Activated naive CD8-positive, alpha-beta T cell (primary cell): Measurements from ENCODE around the gene KLHDC4.

Experiments used
- H3K27ac Mint-ChIP-seq: one replicate; pipeline ENCODE4 v1.8.0; 2021; ENCODE audit warnings: mixed read lengths
- H3K27me3 Mint-ChIP-seq: one replicate; pipeline ENCODE4 v1.8.0; 2021; ENCODE audit warnings: mixed read lengths
- H3K36me3 Mint-ChIP-seq: one replicate; pipeline ENCODE4 v1.8.0; 2021; ENCODE audit warnings: mixed read lengths
- H3K4me1 Mint-ChIP-seq: one replicate; pipeline ENCODE4 v1.8.0; 2021; ENCODE audit warnings: low read depth, mixed read lengths
- H3K4me3 Mint-ChIP-seq: one replicate; pipeline ENCODE4 v1.8.0; 2021; ENCODE audit warnings: mild to moderate bottlenecking, mixed read lengths
- H3K9me3 Mint-ChIP-seq: one replicate; pipeline ENCODE4 v1.8.0; 2021; ENCODE audit warnings: low read depth, mixed read lengths

The KLHDC4 gene

GRCh38 chr16:87694441-87695125 lies 71.2 kb downstream of the KLHDC4 start:
- H3K27me3 Mint-ChIP-seq, result no peaks in the 10 kb centered on the region
- no peaks in the 10 kb centered on the region for H3K36me3 Mint-ChIP-seq
- no peaks in the 10 kb centered on the region for H3K9me3 Mint-ChIP-seq
- no peak overlapping the region for H3K27ac Mint-ChIP-seq
- no peak overlapping the region for H3K4me3 Mint-ChIP-seq
- no peaks in the 10 kb centered on the region for H3K4me1 Mint-ChIP-seq

- H3K4me3 Mint-ChIP-seq, result no peak overlapping the region
- no peak overlapping the region for H3K27ac Mint-ChIP-seq
- H3K36me3 Mint-ChIP-seq, result no peaks in the 10 kb centered on the region
- H3K9me3 Mint-ChIP-seq, result no peaks in the 10 kb centered on the region
- no peaks in the 10 kb centered on the region for H3K27me3 Mint-ChIP-seq
- no peaks in the 10 kb centered on the region for H3K4me1 Mint-ChIP-seq
These were observed 72.0 kb downstream of the KLHDC4 start for GRCh38 chr16:87693827-87694226.

GRCh38 chr16:87692756-87693155 lies 73.0 kb downstream of the KLHDC4 start:
- no peaks in the 10 kb centered on the region for H3K4me1 Mint-ChIP-seq
- peak overlapping the region; percentile 6 for H3K27ac Mint-ChIP-seq
- no peaks in the 10 kb centered on the region for H3K27me3 Mint-ChIP-seq
- H3K4me3 Mint-ChIP-seq, result no peak overlapping the region
- no peaks in the 10 kb centered on the region for H3K36me3 Mint-ChIP-seq
- no peaks in the 10 kb centered on the region for H3K9me3 Mint-ChIP-seq

DNA sequence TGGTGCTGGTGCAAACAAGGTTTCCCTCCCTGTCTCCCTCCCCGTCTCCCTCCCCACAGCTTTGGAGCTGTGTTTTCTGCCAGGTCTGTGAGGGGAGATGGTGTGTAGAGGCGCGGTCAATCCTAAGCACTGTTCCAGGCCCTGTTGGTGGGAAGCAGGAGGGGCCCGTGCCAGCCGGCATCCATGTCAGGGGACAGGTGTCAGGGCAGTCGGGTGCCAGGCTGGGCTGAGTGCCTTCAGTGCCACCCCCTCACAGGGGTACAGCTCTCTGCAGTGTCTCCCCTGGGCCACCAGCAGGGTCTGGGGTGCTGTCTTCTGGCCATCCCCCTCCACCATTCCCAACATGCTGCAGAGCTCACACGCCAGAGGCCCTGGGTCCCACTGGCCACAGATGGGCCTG lies 73.6 kb downstream of the KLHDC4 start:
- H3K27me3 Mint-ChIP-seq, result no peaks in the 10 kb centered on the region
- H3K4me1 Mint-ChIP-seq, result no peaks in the 10 kb centered on the region
- H3K4me3 Mint-ChIP-seq, result no peak overlapping the region
- no peaks in the 10 kb centered on the region for H3K9me3 Mint-ChIP-seq
- no peak overlapping the region for H3K27ac Mint-ChIP-seq
- no peaks in the 10 kb centered on the region for H3K36me3 Mint-ChIP-seq

- Mint-ChIP-seq H3K4me1 (no peaks in the 10 kb centered on the region), H3K27me3 (no peaks in the 10 kb centered on the region), H3K36me3 (no peaks in the 10 kb centered on the region), H3K9me3 (no peaks in the 10 kb centered on the region), H3K4me3 (no peak overlapping the region), H3K27ac (no peak overlapping the region)
These were observed 74.1 kb downstream of the KLHDC4 start for GRCh38 chr16:87691686-87692079.

- H3K4me3 Mint-ChIP-seq, result no peak overlapping the region
- H3K4me1 Mint-ChIP-seq, result no peaks in the 10 kb centered on the region
- no peaks in the 10 kb centered on the region for H3K9me3 Mint-ChIP-seq
- no peaks in the 10 kb centered on the region for H3K27me3 Mint-ChIP-seq
- no peaks in the 10 kb centered on the region for H3K36me3 Mint-ChIP-seq
- H3K27ac Mint-ChIP-seq, result no peak overlapping the region
These were observed 74.7 kb downstream of the KLHDC4 start for GRCh38 chr16:87690911-87691685.

DNA sequence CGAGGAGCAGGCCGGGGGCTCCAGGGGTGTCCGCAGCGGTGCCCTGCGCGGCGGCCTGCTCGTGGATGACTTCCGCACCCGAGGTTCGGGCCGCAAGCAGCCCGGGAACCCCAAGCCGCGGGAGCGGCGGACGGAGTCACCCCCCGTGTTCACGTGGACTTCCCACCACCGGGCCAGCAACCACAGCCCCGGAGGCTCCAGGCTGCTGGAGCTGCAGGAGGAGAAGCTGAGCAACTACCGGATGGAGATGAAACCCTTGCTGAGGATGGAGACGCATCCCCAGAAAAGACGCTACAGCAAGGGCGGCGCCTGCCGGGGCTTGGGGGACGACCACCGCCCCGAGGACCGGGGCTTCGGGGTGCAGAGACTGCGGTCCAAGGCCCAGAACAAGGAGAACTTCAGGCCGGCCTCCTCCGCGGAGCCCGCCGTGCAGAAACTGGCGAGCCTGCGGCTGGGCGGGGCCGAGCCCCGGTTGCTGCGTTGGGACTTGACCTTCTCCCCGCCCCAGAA lies 75.8 kb downstream of the KLHDC4 start:
- Mint-ChIP-seq H3K27ac (no peak overlapping the region), H3K4me3 (no peak overlapping the region), H3K36me3 (no peaks in the 10 kb centered on the region), H3K9me3 (no peaks in the 10 kb centered on the region), H3K4me1 (no peaks in the 10 kb centered on the region), H3K27me3 (no peaks in the 10 kb centered on the region)

GRCh38 chr16:87688876-87689815 lies 76.6 kb downstream of the KLHDC4 start:
- Mint-ChIP-seq H3K36me3 (no peaks in the 10 kb centered on the region), H3K9me3 (no peaks in the 10 kb centered on the region), H3K27ac (no peak overlapping the region), H3K4me1 (no peaks in the 10 kb centered on the region), H3K4me3 (no peak overlapping the region), H3K27me3 (no peaks in the 10 kb centered on the region)

- no peak overlapping the region for H3K27ac Mint-ChIP-seq
- H3K9me3 Mint-ChIP-seq, result no peaks in the 10 kb centered on the region
- no peaks in the 10 kb centered on the region for H3K4me1 Mint-ChIP-seq
- H3K4me3 Mint-ChIP-seq, result no peak overlapping the region
- H3K27me3 Mint-ChIP-seq, result no peaks in the 10 kb centered on the region
- no peaks in the 10 kb centered on the region for H3K36me3 Mint-ChIP-seq
These were observed 77.7 kb downstream of the KLHDC4 start for GRCh38 chr16:87687998-87688529.

DNA sequence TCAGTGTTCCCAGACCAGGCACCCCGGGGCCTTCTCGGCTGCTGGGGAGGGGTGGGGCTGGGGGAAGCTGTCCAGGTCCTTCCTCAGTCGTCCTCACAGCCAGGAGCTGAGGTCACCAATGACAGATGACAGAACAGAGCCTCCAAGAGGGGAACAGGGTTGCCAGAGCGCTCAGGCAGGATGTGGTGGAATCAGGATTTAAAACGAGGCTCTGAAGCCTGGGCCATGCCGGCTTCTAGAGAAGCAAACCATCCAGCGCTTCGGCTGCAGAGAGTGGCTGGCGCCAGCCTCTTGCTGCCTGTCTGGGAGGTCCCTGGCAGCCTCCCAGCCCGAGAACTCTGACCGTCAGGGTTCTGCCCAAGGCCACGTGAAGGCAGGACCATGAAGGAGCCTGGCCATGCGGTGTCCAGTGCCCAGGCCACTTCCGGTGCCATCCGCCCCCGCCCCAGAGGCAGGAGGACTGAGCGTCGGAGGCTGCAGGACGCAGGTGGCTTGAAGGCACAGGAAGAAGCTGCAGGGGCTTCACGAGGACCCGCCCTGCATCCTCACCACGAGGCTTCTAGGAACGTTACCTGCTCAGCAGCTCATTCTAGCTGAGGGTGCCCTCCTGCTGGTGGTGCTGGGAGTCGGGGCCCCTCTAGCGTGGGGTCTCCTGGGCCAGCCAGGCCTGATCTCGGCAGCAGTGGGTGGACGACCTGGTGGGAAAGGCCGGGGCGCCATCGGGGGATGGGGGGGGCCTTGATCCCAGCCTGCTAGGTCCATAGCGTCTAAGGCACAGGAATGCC lies 78.5 kb downstream of the KLHDC4 start:
- Mint-ChIP-seq H3K9me3 (no peaks in the 10 kb centered on the region), H3K36me3 (no peaks in the 10 kb centered on the region), H3K27ac (no peak overlapping the region), H3K4me3 (no peak overlapping the region), H3K27me3 (no peaks in the 10 kb centered on the region), H3K4me1 (no peaks in the 10 kb centered on the region)

- H3K27ac Mint-ChIP-seq, result no peak overlapping the region
- peaks cover 2% of the 10 kb centered on the region for H3K4me1 Mint-ChIP-seq
- no peaks in the 10 kb centered on the region for H3K27me3 Mint-ChIP-seq
- no peaks in the 10 kb centered on the region for H3K36me3 Mint-ChIP-seq
- H3K4me3 Mint-ChIP-seq, result no peak overlapping the region
- H3K9me3 Mint-ChIP-seq, result no peaks in the 10 kb centered on the region
These were observed 79.1 kb downstream of the KLHDC4 start for GRCh38 chr16:87686697-87687096.

GRCh38 chr16:87685766-87686165 lies 80.0 kb downstream of the KLHDC4 start:
- H3K27ac Mint-ChIP-seq, result no peak overlapping the region
- H3K27me3 Mint-ChIP-seq, result peaks cover 2% of the 10 kb centered on the region
- H3K9me3 Mint-ChIP-seq, result no peaks in the 10 kb centered on the region
- H3K36me3 Mint-ChIP-seq, result no peaks in the 10 kb centered on the region
- H3K4me1 Mint-ChIP-seq, result peaks cover 4% of the 10 kb centered on the region
- no peak overlapping the region for H3K4me3 Mint-ChIP-seq

DNA sequence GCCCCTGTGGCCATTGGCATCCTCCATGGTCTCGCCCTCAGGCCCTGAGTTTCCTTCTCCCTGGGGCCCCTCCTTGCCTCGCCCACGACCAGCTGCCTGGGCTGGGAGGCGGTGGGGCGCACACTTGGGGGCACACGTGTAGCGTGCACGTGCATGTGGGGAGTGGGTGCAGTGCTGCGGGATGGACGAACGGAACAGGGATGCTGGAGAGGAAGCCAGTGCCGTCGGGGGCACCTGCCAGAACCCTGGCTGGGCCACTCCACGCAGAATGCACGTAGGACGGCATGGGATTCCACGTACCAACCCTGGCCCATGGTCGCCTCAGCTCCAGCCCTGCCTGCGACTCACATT lies 80.4 kb downstream of the KLHDC4 start:
- no peak overlapping the region for H3K4me3 Mint-ChIP-seq
- peaks cover 4% of the 10 kb centered on the region for H3K27me3 Mint-ChIP-seq
- peaks cover 5% of the 10 kb centered on the region for H3K4me1 Mint-ChIP-seq
- no peaks in the 10 kb centered on the region for H3K9me3 Mint-ChIP-seq
- H3K27ac Mint-ChIP-seq, result no peak overlapping the region
- H3K36me3 Mint-ChIP-seq, result no peaks in the 10 kb centered on the region

DNA sequence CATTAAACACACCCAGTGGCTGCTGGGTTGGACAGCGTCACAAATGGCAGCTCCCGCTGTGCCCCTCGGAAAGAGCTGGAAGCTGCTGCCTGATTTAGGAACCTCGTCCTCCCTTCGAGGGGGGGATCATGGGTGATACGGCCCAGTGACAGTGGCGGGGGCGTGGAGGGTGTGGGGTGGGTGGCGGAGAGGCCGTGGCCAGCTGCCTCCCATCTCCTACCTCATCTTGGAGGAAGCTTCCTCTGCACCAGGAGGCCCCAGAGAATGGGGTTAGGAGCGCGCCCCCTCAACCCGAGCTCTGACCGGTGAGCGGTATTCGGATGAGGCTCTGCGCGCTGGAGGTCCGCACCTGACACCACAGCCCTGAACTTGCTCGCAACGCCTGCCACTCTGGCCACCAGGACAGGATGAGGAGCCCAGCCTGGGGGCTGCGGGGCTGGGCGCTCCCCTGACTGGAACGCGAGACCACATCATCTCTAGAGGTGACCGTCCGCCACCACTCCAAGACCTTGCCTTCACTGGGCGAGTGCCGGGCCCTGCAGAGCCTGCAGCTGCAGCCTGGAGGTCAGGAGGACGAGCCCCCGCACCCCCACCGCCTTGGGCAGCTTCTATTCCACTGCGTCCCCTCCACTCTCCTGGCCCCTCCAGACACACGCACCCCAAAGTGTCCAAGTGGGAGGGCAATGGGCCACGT lies 80.9 kb downstream of the KLHDC4 start:
- Mint-ChIP-seq H3K4me1 (peaks cover 5% of the 10 kb centered on the region), H3K27me3 (peaks cover 4% of the 10 kb centered on the region), H3K27ac (no peak overlapping the region)

More for the DNA sequence above, 80.9 kb downstream of the KLHDC4 start:
- H3K4me3 Mint-ChIP-seq, result no peak overlapping the region
- no peaks in the 10 kb centered on the region for H3K36me3 Mint-ChIP-seq
- H3K9me3 Mint-ChIP-seq, result no peaks in the 10 kb centered on the region
